GDM1 (cell line): Measurements from ENCODE around the gene ZNF83.
"Not testable (repeated sequence)": the region's sequence is repeated elsewhere in the genome, so short reads cannot be mapped to it uniquely, and the experiment has no call there.

Experiments
- DNase-seq: peaks from one replicate; lab custom pipeline; 2025; lab: John Stamatoyannopoulos, UW

The ZNF83 gene

DNA sequence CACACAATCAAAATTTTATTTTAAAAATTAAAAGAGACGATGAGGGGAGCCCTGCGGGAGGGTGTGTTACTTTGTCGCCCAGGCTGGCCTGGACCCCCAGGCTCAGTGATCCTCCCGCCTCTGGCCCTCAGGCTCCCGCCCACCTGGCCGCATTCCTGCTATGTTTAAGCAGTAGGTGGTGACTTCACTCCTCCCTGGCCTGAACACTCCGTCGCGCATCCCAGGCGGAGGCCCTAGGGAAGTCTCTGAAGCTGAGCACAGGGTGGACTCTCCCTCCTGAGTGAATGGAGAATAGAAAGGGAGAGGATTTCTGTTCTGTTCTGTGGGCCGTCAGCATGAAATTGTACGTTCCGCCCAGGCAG lies 68.5 kb downstream of the ZNF83 start:
- not testable (repeated sequence) for DNase-seq

DNA sequence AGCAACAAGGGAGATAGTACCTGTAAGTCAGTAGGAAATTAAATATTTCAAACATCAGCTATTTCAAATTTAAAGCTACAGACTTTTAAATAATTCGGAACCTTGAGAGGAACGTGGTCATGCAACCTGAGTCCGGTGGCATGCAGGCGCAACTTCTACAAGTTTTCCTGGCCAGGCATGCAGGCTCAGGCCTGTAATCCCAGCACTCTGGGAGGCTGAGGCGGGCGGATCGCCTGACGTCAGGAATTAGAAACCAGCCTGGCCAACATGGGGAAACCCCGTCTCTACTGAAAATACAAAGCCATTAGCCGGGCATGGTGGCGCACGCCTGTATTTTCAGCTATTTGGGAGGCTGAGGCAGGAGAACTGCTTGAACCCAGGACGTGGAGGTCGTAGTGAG lies 70.2 kb downstream of the ZNF83 start:
- no peak for DNase-seq

DNA sequence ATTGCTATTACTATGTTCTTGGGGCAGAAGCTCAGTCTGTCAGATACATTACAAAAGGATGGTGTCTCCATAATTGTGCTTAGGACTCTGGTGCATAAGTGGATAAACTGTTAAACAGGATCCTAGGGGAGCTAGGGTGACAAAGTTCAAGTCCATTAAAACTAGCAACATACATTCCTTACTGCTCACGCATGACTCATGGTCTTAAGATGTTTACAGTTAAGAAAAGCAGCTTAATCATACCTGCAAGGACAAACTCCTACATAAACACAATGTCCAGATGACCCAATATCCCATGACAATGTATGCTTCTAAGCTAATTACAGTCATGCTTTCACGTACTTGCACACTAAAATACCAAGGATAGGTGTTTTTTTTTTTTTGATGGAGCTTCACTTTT lies 71.6 kb downstream of the ZNF83 start:
- no peak for DNase-seq

DNA sequence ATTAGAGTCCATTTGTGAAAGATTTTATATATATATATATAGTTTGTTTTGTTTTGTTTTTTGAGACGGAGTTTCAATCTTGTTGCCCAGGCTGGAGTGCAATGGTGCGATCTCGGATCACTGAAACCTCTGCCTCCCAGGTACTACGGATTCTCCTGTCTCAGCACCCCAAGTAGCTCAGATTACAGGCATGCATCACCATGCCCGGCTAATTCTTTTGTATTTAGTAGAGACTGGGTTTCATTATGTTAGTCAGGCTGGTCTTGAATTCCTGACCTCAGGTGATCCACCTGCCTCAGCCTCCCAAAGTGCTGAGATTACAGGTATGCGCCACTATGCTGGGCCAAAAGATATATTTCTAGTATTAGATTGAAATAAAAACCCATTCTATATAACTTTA lies 72.0 kb downstream of the ZNF83 start:
- no peak for DNase-seq
